ENCODE data around the gene FXYD3.
"Not testable (repeated sequence)": the region's sequence is repeated elsewhere in the genome, so short reads cannot be mapped to it uniquely, and the experiment has no call there.

FXYD3 gene

GRCh38 chr19:35093430-35093829 is 22.2 kb upstream of the FXYD3 start:
- Mint-ChIP-seq H3K27ac (no peak overlapping the region), H3K9me3 (no peaks in the 10 kb centered on the region), H3K36me3 (no peaks in the 10 kb centered on the region), H3K4me1 (peaks cover 2% of the 10 kb centered on the region), H3K4me3 (no peak overlapping the region), H3K27me3 (peaks cover 33% of the 10 kb centered on the region)
- CTCF ChIA-PET = interaction anchor here (0.8 kb wide), 1 partner anchor 26 kb away, joined by 7 read pairs; no protein-coding TSS in a partner anchor
- no peak for DNase-seq

GRCh38 chr19:35093941-35094647 is 21.5 kb upstream of the FXYD3 start:
- H3K9me3 Mint-ChIP-seq = no peaks in the 10 kb centered on the region
- H3K36me3 Mint-ChIP-seq = no peaks in the 10 kb centered on the region
- H3K4me1 Mint-ChIP-seq = peaks cover 2% of the 10 kb centered on the region
- H3K27ac Mint-ChIP-seq = no peak overlapping the region
- H3K27me3 Mint-ChIP-seq = peaks cover 33% of the 10 kb centered on the region
- CTCF ChIA-PET = interaction anchor here (0.8 kb wide), 1 partner anchor 27 kb away, joined by 7 read pairs; no protein-coding TSS in a partner anchor
- no peak for DNase-seq
- H3K4me3 Mint-ChIP-seq = no peak overlapping the region

- H3K27me3 Mint-ChIP-seq = peaks cover 33% of the 10 kb centered on the region
- DNase-seq = no peak
- no peaks in the 10 kb centered on the region for H3K9me3 Mint-ChIP-seq
- peaks cover 2% of the 10 kb centered on the region for H3K4me1 Mint-ChIP-seq
- CTCF ChIA-PET = no interaction called here
- no peak overlapping the region for H3K27ac Mint-ChIP-seq
- no peak overlapping the region for H3K4me3 Mint-ChIP-seq
- no peaks in the 10 kb centered on the region for H3K36me3 Mint-ChIP-seq
Observed at GRCh38 chr19:35094656-35095055, 21.0 kb upstream of the FXYD3 start.

- no peaks in the 10 kb centered on the region for H3K36me3 Mint-ChIP-seq
- H3K4me3 Mint-ChIP-seq = no peak overlapping the region
- CTCF ChIA-PET = no interaction called here
- no peaks in the 10 kb centered on the region for H3K9me3 Mint-ChIP-seq
- peaks cover 25% of the 10 kb centered on the region for H3K27me3 Mint-ChIP-seq
- no peak overlapping the region for H3K27ac Mint-ChIP-seq
- no peak for DNase-seq
- H3K4me1 Mint-ChIP-seq = no peaks in the 10 kb centered on the region
Observed at GRCh38 chr19:35095667-35096368, 19.8 kb upstream of the FXYD3 start.

- H3K4me3 Mint-ChIP-seq = no peak overlapping the region
- no peaks in the 10 kb centered on the region for H3K9me3 Mint-ChIP-seq
- no peak overlapping the region for H3K27ac Mint-ChIP-seq
- H3K27me3 Mint-ChIP-seq = peaks cover 17% of the 10 kb centered on the region
- CTCF ChIA-PET = interaction anchor here (1.0 kb wide), 1 partner anchor 54 kb away, joined by 3 read pairs; no protein-coding TSS in a partner anchor
- DNase-seq = no peak
- H3K4me1 Mint-ChIP-seq = no peaks in the 10 kb centered on the region
- H3K36me3 Mint-ChIP-seq = no peaks in the 10 kb centered on the region
Observed at GRCh38 chr19:35098413-35099049, 17.1 kb upstream of the FXYD3 start.

GRCh38 chr19:35099155-35099896 is 16.3 kb upstream of the FXYD3 start:
- H3K9me3 Mint-ChIP-seq = no peaks in the 10 kb centered on the region
- H3K4me1 Mint-ChIP-seq = no peaks in the 10 kb centered on the region
- CTCF ChIA-PET = interaction anchor here (0.7 kb wide), 1 partner anchor 19 kb away, joined by 3 read pairs; no protein-coding TSS in a partner anchor

GRCh38 chr19:35099897-35100275 is 15.7 kb upstream of the FXYD3 start:
- no peak overlapping the region for H3K4me3 Mint-ChIP-seq
- CTCF ChIA-PET = no interaction called here

More at GRCh38 chr19:35099155-35099896, 16.3 kb upstream of the FXYD3 start:
- H3K36me3 Mint-ChIP-seq = no peaks in the 10 kb centered on the region
- no peak overlapping the region for H3K27ac Mint-ChIP-seq
- peaks cover 11% of the 10 kb centered on the region for H3K27me3 Mint-ChIP-seq
- no peak overlapping the region for H3K4me3 Mint-ChIP-seq
- DNase-seq = no peak

GRCh38 chr19:35100588-35101533 is 14.8 kb upstream of the FXYD3 start:
- no peak overlapping the region for H3K4me3 Mint-ChIP-seq
- peaks cover 4% of the 10 kb centered on the region for H3K27me3 Mint-ChIP-seq
- no peaks in the 10 kb centered on the region for H3K4me1 Mint-ChIP-seq

More at GRCh38 chr19:35099897-35100275, 15.7 kb upstream of the FXYD3 start:
- Mint-ChIP-seq H3K36me3 (no peaks in the 10 kb centered on the region), H3K9me3 (no peaks in the 10 kb centered on the region), H3K4me1 (no peaks in the 10 kb centered on the region), H3K27ac (no peak overlapping the region), H3K27me3 (peaks cover 11% of the 10 kb centered on the region)
- no peak for DNase-seq

GRCh38 chr19:35101949-35102348 is 13.7 kb upstream of the FXYD3 start:
- H3K36me3 Mint-ChIP-seq, H3K4me3 Mint-ChIP-seq, H3K27ac Mint-ChIP-seq, DNase-seq, CTCF ChIA-PET, H3K9me3 Mint-ChIP-seq, H3K27me3 Mint-ChIP-seq, H3K4me1 Mint-ChIP-seq: not testable (repeated sequence)

More at GRCh38 chr19:35100588-35101533, 14.8 kb upstream of the FXYD3 start:
- Mint-ChIP-seq H3K36me3 (no peaks in the 10 kb centered on the region), H3K27ac (no peak overlapping the region), H3K9me3 (no peaks in the 10 kb centered on the region)
- DNase-seq = no peak
- CTCF ChIA-PET = interaction anchor here (0.8 kb wide), 1 partner anchor 57 kb away, joined by 5 read pairs; no protein-coding TSS in a partner anchor

GRCh38 chr19:35103614-35104013 is 12.0 kb upstream of the FXYD3 start:
- H3K36me3 Mint-ChIP-seq, DNase-seq, H3K27me3 Mint-ChIP-seq, H3K4me3 Mint-ChIP-seq, H3K27ac Mint-ChIP-seq, CTCF ChIA-PET, H3K4me1 Mint-ChIP-seq: not testable (repeated sequence)
- peaks cover 12% of the 10 kb centered on the region for H3K9me3 Mint-ChIP-seq

- Mint-ChIP-seq H3K27ac (no peak overlapping the region), H3K4me1 (no peaks in the 10 kb centered on the region), H3K9me3 (peaks cover 12% of the 10 kb centered on the region), H3K36me3 (no peaks in the 10 kb centered on the region), H3K4me3 (no peak overlapping the region), H3K27me3 (peaks cover 6% of the 10 kb centered on the region)
- DNase-seq = no peak
- CTCF ChIA-PET = no interaction called here
Observed at GRCh38 chr19:35104361-35104760, 11.3 kb upstream of the FXYD3 start.

- H3K4me1 Mint-ChIP-seq = no peaks in the 10 kb centered on the region
- peaks cover 12% of the 10 kb centered on the region for H3K9me3 Mint-ChIP-seq
- peaks cover 12% of the 10 kb centered on the region for H3K27me3 Mint-ChIP-seq
- no peaks in the 10 kb centered on the region for H3K36me3 Mint-ChIP-seq
- no peak for DNase-seq
- CTCF ChIA-PET = no interaction called here
- H3K4me3 Mint-ChIP-seq = no peak overlapping the region
- H3K27ac Mint-ChIP-seq = no peak overlapping the region
Observed at GRCh38 chr19:35105047-35105410, 10.6 kb upstream of the FXYD3 start.
